Trophoblast cell (in vitro differentiated cells and primary cell): ENCODE data around the gene APOL4.

ENCODE experiments used
- DNase-seq, 2 donors: peaks; one replicate each; pipeline ENCODE4 v3.0.0-alpha.2; 2016
- H2AFZ ChIP-seq: 2 replicates; pipeline ENCODE4 v1.6.1; 2013; ENCODE audit warnings: low read length, moderate library complexity, mild to moderate bottlenecking; ENCODE audit not compliant: insufficient read depth, poor library complexity
- H2AK5ac ChIP-seq: 2 replicates; pipeline ENCODE4 v1.6.1; 2013; ENCODE audit warnings: mild to moderate bottlenecking, low read length
- H2BK120ac ChIP-seq: 2 replicates; pipeline ENCODE4 v1.6.1; 2013; ENCODE audit warnings: low read length, mild to moderate bottlenecking, moderate library complexity; ENCODE audit not compliant: insufficient read depth, poor library complexity
- H2BK12ac ChIP-seq: 2 replicates; pipeline ENCODE4 v1.6.1; 2013; ENCODE audit warnings: mild to moderate bottlenecking, low read length, moderate library complexity
- H2BK5ac ChIP-seq: 2 replicates; pipeline ENCODE4 v1.6.1; 2013; ENCODE audit warnings: low read length, low read depth, moderate library complexity, mild to moderate bottlenecking; ENCODE audit not compliant: poor library complexity
- H3K14ac ChIP-seq: 2 replicates; pipeline ENCODE4 v1.6.1; 2013; ENCODE audit warnings: mild to moderate bottlenecking, low read length
- H3K18ac ChIP-seq: 2 replicates; pipeline ENCODE4 v1.6.1; 2013; ENCODE audit warnings: mild to moderate bottlenecking, low read length
- H3K23ac ChIP-seq: 2 replicates; pipeline ENCODE4 v1.6.1; 2013; ENCODE audit warnings: low read length
- H3K27ac ChIP-seq: 2 replicates; pipeline ENCODE4 v1.5.1; 2013; ENCODE audit warnings: low read depth, mild to moderate bottlenecking, inconsistent platforms, low read length, moderate library complexity
- H3K27me3 ChIP-seq: 2 replicates; pipeline ENCODE4 v1.6.1; 2013; ENCODE audit warnings: inconsistent platforms, mild to moderate bottlenecking, low read length, moderate library complexity; ENCODE audit not compliant: insufficient read depth
- H3K36me3 ChIP-seq, 2 experiments: 1 replicate in 1 of 2; 2 replicates in 1 of 2; pipeline ENCODE4 v1.6.1; 2013; ENCODE audit warnings: low read length in 2 of 2, mild to moderate bottlenecking in 2 of 2, moderate library complexity in 1 of 2; ENCODE audit not compliant: insufficient read depth in 2 of 2, control insufficient read depth in 1 of 2
- H3K4ac ChIP-seq: 2 replicates; pipeline ENCODE4 v1.6.1; 2013; ENCODE audit warnings: low read depth, mild to moderate bottlenecking, low read length, moderate library complexity
- H3K4me1 ChIP-seq, 2 experiments: 1 replicate in 1 of 2; 2 replicates in 1 of 2; pipeline ENCODE4 v1.6.1; 2013; ENCODE audit warnings: low read length in 2 of 2, mild to moderate bottlenecking in 2 of 2, moderate library complexity in 1 of 2; ENCODE audit not compliant: insufficient read depth in 2 of 2, control insufficient read depth in 1 of 2
- H3K4me2 ChIP-seq: 2 replicates; pipeline ENCODE4 v1.6.1; 2013; ENCODE audit warnings: inconsistent platforms, mild to moderate bottlenecking, low read length, moderate library complexity
- H3K4me3 ChIP-seq: 2 replicates; pipeline ENCODE4 v1.5.1; 2013; ENCODE audit warnings: mild to moderate bottlenecking, low read depth, low read length, inconsistent platforms
- H3K79me1 ChIP-seq: one replicate; pipeline ENCODE4 v1.6.1; 2013; ENCODE audit warnings: low read length
- H3K79me2 ChIP-seq: 2 replicates; pipeline ENCODE4 v1.6.1; 2013; ENCODE audit warnings: low read length, mild to moderate bottlenecking; ENCODE audit not compliant: control insufficient read depth, insufficient read depth, poor library complexity
- H3K9ac ChIP-seq: 2 replicates; pipeline ENCODE4 v1.6.1; 2013; ENCODE audit warnings: mild to moderate bottlenecking, low read length
- H3K9me3 ChIP-seq: 2 replicates; pipeline ENCODE4 v1.6.1; 2013; ENCODE audit warnings: low read depth, mild to moderate bottlenecking, control low read depth, inconsistent platforms, low read length; ENCODE audit not compliant: insufficient read depth
- H4K12ac ChIP-seq: 2 replicates; pipeline ENCODE4 v1.6.1; 2013; ENCODE audit warnings: low read depth, mild to moderate bottlenecking, low read length, moderate library complexity
- H4K8ac ChIP-seq: 2 replicates; pipeline ENCODE4 v1.6.1; 2013; ENCODE audit warnings: low read depth, mild to moderate bottlenecking, low read length, moderate library complexity
- H4K91ac ChIP-seq: one replicate; pipeline ENCODE4 v1.6.1; 2013; ENCODE audit warnings: low read depth, mild to moderate bottlenecking, low read length, moderate library complexity
- WGBS: extraction: QIAGEN DNeasy Blood & Tissue Kit; methylation state at CpG from one replicate; pipeline ENCODE4 v1.1.7; 2013; ENCODE audit warnings: missing lambda C conversion rate; ENCODE audit not compliant: insufficient read length, insufficient coverage; ENCODE audit errors: extremely low coverage; 5-methylcytosine and 5-hydroxymethylcytosine counted together

Gene APOL4

GRCh38 chr22:36141481-36141880, 60.1 kb downstream of the APOL4 start:
- peak; percentile 90 to 92 for DNase-seq
- H3K14ac ChIP-seq: no peak overlapping the region
- H2AK5ac ChIP-seq: no peak overlapping the region
- H3K27me3 ChIP-seq: no peaks in the 10 kb centered on the region
- H3K9me3 ChIP-seq: peaks cover 2% of the 10 kb centered on the region
- H4K8ac ChIP-seq: no peak overlapping the region
- H3K4ac ChIP-seq: no peak overlapping the region
- H2BK5ac ChIP-seq: no peak overlapping the region
- H2BK12ac ChIP-seq: no peak overlapping the region
- H3K79me2 ChIP-seq: no peaks in the 10 kb centered on the region
- H4K91ac ChIP-seq: no peak overlapping the region
- H3K18ac ChIP-seq: no peak overlapping the region
- H3K36me3 ChIP-seq: no peaks in the 10 kb centered on the region
- H2AFZ ChIP-seq: no peak overlapping the region
- H3K27ac ChIP-seq: no peak overlapping the region
- H4K12ac ChIP-seq: no peak overlapping the region
- H3K4me1 ChIP-seq: no peaks in the 10 kb centered on the region
- WGBS: no CpG with 5 or more reads among the region's 9 CpGs
- H2BK120ac ChIP-seq: no peak overlapping the region
- H3K79me1 ChIP-seq: no peaks in the 10 kb centered on the region
- peak overlapping the region; percentile 42 for H3K4me3 ChIP-seq
- no peak overlapping the region for H3K9ac ChIP-seq
- no peak overlapping the region for H3K23ac ChIP-seq
- no peak overlapping the region for H3K4me2 ChIP-seq
